ENCODE results near the gene PHKG2.

Gene PHKG2

DNA sequence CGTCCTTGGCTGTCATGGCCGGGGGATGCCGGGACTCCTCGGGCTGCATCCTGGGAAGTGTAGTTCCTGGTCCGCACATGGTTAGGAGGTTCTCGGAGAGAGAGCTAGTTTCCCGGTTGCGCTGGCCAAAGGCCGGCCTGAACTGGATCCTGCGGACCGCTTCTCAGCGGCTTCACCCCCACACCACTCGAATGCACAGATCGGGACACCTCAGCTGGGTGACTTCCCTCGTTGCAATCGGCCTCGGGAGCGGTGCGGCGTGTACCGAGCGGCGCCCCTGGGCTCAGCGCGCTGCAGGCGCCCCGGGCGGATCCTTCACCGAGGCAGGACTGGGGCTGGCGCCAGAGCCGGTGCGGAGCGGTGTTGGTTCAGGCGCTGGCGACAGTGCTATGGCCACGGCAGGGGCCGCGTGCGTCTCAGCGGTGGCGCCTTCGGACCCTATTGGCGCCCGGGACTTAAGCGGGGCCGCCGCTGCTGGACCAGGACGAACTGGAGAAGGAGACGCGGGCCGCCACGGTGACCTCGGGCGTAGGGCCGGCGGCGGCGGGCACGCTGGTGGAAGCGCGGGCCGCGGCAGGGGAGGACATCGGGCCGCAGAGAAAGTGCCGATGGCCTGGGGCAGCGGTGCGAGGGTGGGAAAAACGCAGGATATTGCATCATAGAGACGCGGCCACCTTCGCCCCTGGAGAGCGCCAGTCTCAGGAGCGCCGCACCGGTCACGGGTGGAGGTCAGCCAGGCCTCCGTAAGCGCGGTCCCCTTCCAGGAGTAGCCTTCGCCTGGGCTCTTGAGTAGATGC is 27.4 kb downstream of the PHKG2 start:
- H3K9ac ChIP-seq (ENCODE audit: low read length) = peak overlapping the region; percentile 71
- H2AFZ ChIP-seq (ENCODE audit: low read length) = peak overlapping the region; percentile 11
- TF ChIP-seq EZH2phosphoT487 (IDR thresholded peaks at IDR 0.05; ENCODE audit: low read length) (no peak), EZH2 (optimal IDR thresholded peaks at IDR 0.05; ENCODE audit: low read depth, low read length) (no peak)
- TF ChIP-seq, protein P1, sequence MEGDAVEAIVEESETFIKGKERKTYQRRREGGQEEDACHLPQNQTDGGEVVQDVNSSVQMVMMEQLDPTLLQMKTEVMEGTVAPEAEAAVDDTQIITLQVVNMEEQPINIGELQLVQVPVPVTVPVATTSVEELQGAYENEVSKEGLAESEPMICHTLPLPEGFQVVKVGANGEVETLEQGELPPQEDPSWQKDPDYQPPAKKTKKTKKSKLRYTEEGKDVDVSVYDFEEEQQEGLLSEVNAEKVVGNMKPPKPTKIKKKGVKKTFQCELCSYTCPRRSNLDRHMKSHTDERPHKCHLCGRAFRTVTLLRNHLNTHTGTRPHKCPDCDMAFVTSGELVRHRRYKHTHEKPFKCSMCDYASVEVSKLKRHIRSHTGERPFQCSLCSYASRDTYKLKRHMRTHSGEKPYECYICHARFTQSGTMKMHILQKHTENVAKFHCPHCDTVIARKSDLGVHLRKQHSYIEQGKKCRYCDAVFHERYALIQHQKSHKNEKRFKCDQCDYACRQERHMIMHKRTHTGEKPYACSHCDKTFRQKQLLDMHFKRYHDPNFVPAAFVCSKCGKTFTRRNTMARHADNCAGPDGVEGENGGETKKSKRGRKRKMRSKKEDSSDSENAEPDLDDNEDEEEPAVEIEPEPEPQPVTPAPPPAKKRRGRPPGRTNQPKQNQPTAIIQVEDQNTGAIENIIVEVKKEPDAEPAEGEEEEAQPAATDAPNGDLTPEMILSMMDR (IDR thresholded peaks at IDR 0.05; ENCODE audit: low read length) = no peak

DNA sequence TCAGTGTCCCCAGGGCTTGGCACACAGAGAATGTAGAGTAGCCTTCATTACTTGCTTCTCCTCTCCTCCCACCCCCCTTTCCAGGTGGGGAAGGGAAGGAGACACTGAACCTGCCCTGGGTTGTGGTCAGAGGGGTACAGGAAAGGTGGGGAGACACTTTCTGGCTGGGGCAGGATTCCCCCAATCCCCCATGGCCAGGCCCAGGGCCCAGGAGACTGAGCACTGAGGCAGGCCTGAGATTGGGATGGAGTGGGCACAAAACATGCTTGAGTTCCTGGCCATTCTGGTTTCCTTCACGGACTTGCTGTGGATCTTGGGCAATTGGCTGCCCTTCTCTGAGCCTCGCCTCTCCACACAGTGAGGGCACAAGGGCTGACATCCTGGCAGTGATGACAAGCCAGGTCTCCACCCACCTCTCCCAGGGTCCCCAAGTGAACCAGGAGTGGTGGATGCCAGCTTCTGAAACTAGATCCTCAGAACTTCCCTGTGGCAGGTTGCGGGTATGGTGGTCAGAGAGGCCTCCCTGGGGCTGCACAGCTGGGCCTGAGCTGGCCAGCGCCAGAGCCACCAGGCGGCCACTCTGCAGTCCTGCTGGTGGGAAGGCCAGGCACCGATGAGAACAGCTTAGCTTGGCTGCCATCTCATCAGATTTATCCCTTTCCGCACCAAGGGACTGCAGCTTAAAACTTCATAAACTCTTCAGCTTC is 29.5 kb downstream of the PHKG2 start:
- no peak overlapping the region for H3K27ac ChIP-seq (ENCODE audit: low read length)
- no peak overlapping the region for H2AFZ ChIP-seq (ENCODE audit: low read length)
- H3K9me3 ChIP-seq (replicated peaks; ENCODE audit: insufficient read depth, low read length) = no peaks in the 10 kb centered on the region
- no peaks in the 10 kb centered on the region for H3F3A ChIP-seq (ENCODE audit: insufficient read depth, low read length)
- H3K4me2 ChIP-seq (ENCODE audit: low read depth, low read length) = no peak overlapping the region
- no peaks in the 10 kb centered on the region for H3K79me2 ChIP-seq (ENCODE audit: low read length)
- H3K9me2 ChIP-seq (replicated peaks; ENCODE audit: insufficient read depth, low read length) = no peaks in the 10 kb centered on the region
- H3K4me3 ChIP-seq (ENCODE audit: low read length) = no peak overlapping the region
- H3K4me1 ChIP-seq (ENCODE audit: low read length) = no peaks in the 10 kb centered on the region
- no peak for TF ChIP-seq EZH2phosphoT487 (IDR thresholded peaks at IDR 0.05; ENCODE audit: low read length)
- TF ChIP-seq EZH2 (optimal IDR thresholded peaks at IDR 0.05; ENCODE audit: low read depth, low read length) = no peak
- TF ChIP-seq, protein P1 (IDR thresholded peaks at IDR 0.05; ENCODE audit: low read length) = no peak
- no peaks in the 10 kb centered on the region for H3K36me3 ChIP-seq (replicated peaks; ENCODE audit: insufficient read depth, low read length)
- H4K20me1 ChIP-seq (ENCODE audit: insufficient read depth, low read length) = no peaks in the 10 kb centered on the region
- no peaks in the 10 kb centered on the region for H3K27me3 ChIP-seq (replicated peaks; ENCODE audit: insufficient read depth, low read length)
- DNase-seq = no peak
- H3K9ac ChIP-seq (ENCODE audit: low read length) = no peak overlapping the region

More for the DNA sequence above, 27.4 kb downstream of the PHKG2 start:
- DNase-seq = peak; percentile 64
- no peaks in the 10 kb centered on the region for H3K4me1 ChIP-seq (ENCODE audit: low read length)
- H3K27me3 ChIP-seq (replicated peaks; ENCODE audit: insufficient read depth, low read length) = no peaks in the 10 kb centered on the region
- H3K9me3 ChIP-seq (replicated peaks; ENCODE audit: insufficient read depth, low read length) = no peaks in the 10 kb centered on the region
- peak overlapping the region; percentile 69 for H3K4me3 ChIP-seq (ENCODE audit: low read length)
- H3K27ac ChIP-seq (ENCODE audit: low read length) = peak overlapping the region; percentile 11; the same call in 1 of the 2 replicates
- H3K9me2 ChIP-seq (replicated peaks; ENCODE audit: insufficient read depth, low read length) = no peaks in the 10 kb centered on the region
- H4K20me1 ChIP-seq (ENCODE audit: insufficient read depth, low read length) = no peaks in the 10 kb centered on the region
- no peaks in the 10 kb centered on the region; the same call in 1 of the 2 replicates for H3K36me3 ChIP-seq (replicated peaks; ENCODE audit: insufficient read depth, low read length)
- H3F3A ChIP-seq (ENCODE audit: insufficient read depth, low read length) = no peaks in the 10 kb centered on the region
- peak overlapping the region; percentile 93 for H3K4me2 ChIP-seq (ENCODE audit: low read depth, low read length)
- no peaks in the 10 kb centered on the region for H3K79me2 ChIP-seq (ENCODE audit: low read length)

- no peaks in the 10 kb centered on the region for H3K79me2 ChIP-seq (ENCODE audit: low read length)
- no peaks in the 10 kb centered on the region for H3K27me3 ChIP-seq (replicated peaks; ENCODE audit: insufficient read depth, low read length)
- H3K4me1 ChIP-seq (ENCODE audit: low read length) = no peaks in the 10 kb centered on the region
- no peak overlapping the region for H3K27ac ChIP-seq (ENCODE audit: low read length)
- H3F3A ChIP-seq (ENCODE audit: insufficient read depth, low read length) = no peaks in the 10 kb centered on the region
- H3K9ac ChIP-seq (ENCODE audit: low read length) = no peak overlapping the region
- no peaks in the 10 kb centered on the region for H4K20me1 ChIP-seq (ENCODE audit: insufficient read depth, low read length)
- no peak overlapping the region for H3K4me2 ChIP-seq (ENCODE audit: low read depth, low read length)
- H2AFZ ChIP-seq (ENCODE audit: low read length) = no peak overlapping the region
- TF ChIP-seq EZH2phosphoT487 (IDR thresholded peaks at IDR 0.05; ENCODE audit: low read length) (no peak), EZH2 (optimal IDR thresholded peaks at IDR 0.05; ENCODE audit: low read depth, low read length) (no peak)
- TF ChIP-seq, protein P1 (IDR thresholded peaks at IDR 0.05; ENCODE audit: low read length) = no peak
- no peaks in the 10 kb centered on the region for H3K9me2 ChIP-seq (replicated peaks; ENCODE audit: insufficient read depth, low read length)
- H3K4me3 ChIP-seq (ENCODE audit: low read length) = no peak overlapping the region
- no peaks in the 10 kb centered on the region for H3K36me3 ChIP-seq (replicated peaks; ENCODE audit: insufficient read depth, low read length)
- H3K9me3 ChIP-seq (replicated peaks; ENCODE audit: insufficient read depth, low read length) = no peaks in the 10 kb centered on the region
- DNase-seq = no peak
Measured at GRCh38 chr16:30778549-30779244, 30.5 kb downstream of the PHKG2 start.
